DOHH2 (cell line): ENCODE measurements around the gene ASMTL.

Experiments used
- H3F3A ChIP-seq: fragments of 200-600 bp; sonication (generic), shearing (Covaris generic); 2 replicates; pipeline ENCODE4 v1.6.0; 2016; ENCODE audit warnings: antibody characterized with exemption, mild to moderate bottlenecking; ENCODE audit not compliant: control insufficient read depth, insufficient read depth
- H3K27ac ChIP-seq: fragments of 200-600 bp; sonication (generic); 2 replicates; pipeline ENCODE4 v1.5.1; 2014; ENCODE audit warnings: low read depth, mild to moderate bottlenecking, low read length, moderate library complexity
- H3K27me3 ChIP-seq: fragments of 200-600 bp; sonication (generic); 2 replicates; pipeline ENCODE4 v1.6.1; 2014; ENCODE audit warnings: mild to moderate bottlenecking, low read length, mixed read lengths; ENCODE audit not compliant: control insufficient read depth
- H3K36me3 ChIP-seq: fragments of 200-600 bp; sonication (generic); 2 replicates; pipeline ENCODE4 v1.6.1; 2014; ENCODE audit warnings: mild to moderate bottlenecking, low read length, moderate library complexity, mixed read lengths; ENCODE audit not compliant: control insufficient read depth
- H3K4me1 ChIP-seq: fragments of 200-600 bp; sonication (generic); 2 replicates; pipeline ENCODE4 v1.6.1; 2014; ENCODE audit warnings: mild to moderate bottlenecking, low read length, mixed read lengths; ENCODE audit not compliant: control insufficient read depth
- H3K4me2 ChIP-seq: fragments of 200-600 bp; sonication (generic); 2 replicates; pipeline ENCODE4 v1.6.0; 2014; ENCODE audit warnings: mild to moderate bottlenecking, low read length, moderate library complexity
- H3K4me3 ChIP-seq: fragments of 200-600 bp; sonication (generic); 2 replicates; pipeline ENCODE4 v1.5.1; 2014; ENCODE audit warnings: mild to moderate bottlenecking, low read length, mixed read lengths
- H3K79me2 ChIP-seq: fragments of 200-600 bp; sonication (generic); 2 replicates; pipeline ENCODE4 v1.6.1; 2014; ENCODE audit warnings: mild to moderate bottlenecking, low read length, mixed read lengths; ENCODE audit not compliant: control insufficient read depth
- H3K9me2 ChIP-seq: fragments of 200-600 bp; sonication (generic); replicated peaks from 2 replicates; pipeline ENCODE4 v1.6.1; 2014; ENCODE audit warnings: mild to moderate bottlenecking, low read length, mixed read lengths; ENCODE audit not compliant: control insufficient read depth
- H3K9me3 ChIP-seq: fragments of 200-600 bp; sonication (generic); 2 replicates; pipeline ENCODE4 v1.6.1; 2014; ENCODE audit warnings: antibody characterized with exemption, low read length, mixed read lengths; ENCODE audit not compliant: control insufficient read depth, insufficient read depth
- H4K20me1 ChIP-seq: fragments of 200-600 bp; sonication (generic); 2 replicates; pipeline ENCODE4 v1.6.0; 2014; ENCODE audit warnings: low read depth, mild to moderate bottlenecking, antibody characterized with exemption, low read length, moderate library complexity; ENCODE audit not compliant: control insufficient read depth, insufficient read depth
- CTCF ChIP-seq: fragments of 200-600 bp; sonication (generic); IDR thresholded peaks from one replicate; pipeline ENCODE4 v1.5.1; 2014; ENCODE audit warnings: antibody characterized with exemption, mild to moderate bottlenecking, low read depth, low read length; ENCODE audit not compliant: poor library complexity, severe bottlenecking
- EZH2phosphoT487 ChIP-seq: fragments of 200-600 bp; sonication (generic); IDR thresholded peaks from 2 replicates; pipeline ENCODE4 v1.6.1; 2017; ENCODE audit warnings: borderline replicate concordance, mild to moderate bottlenecking, antibody characterized with exemption, low read length, moderate library complexity, mixed read lengths

The ASMTL gene

GRCh38 chrX:1464041-1464970, 11.6 kb upstream of the ASMTL start:
- peaks cover 21% of the 10 kb centered on the region for H4K20me1 ChIP-seq
- peaks cover 61% of the 10 kb centered on the region for H3K36me3 ChIP-seq
- peaks cover 45% of the 10 kb centered on the region for H3K79me2 ChIP-seq
- H3K4me3 ChIP-seq: no peak overlapping the region
- TF ChIP-seq EZH2phosphoT487: no peak
- H3K9me2 ChIP-seq: no peaks in the 10 kb centered on the region
- no peaks in the 10 kb centered on the region for H3K27me3 ChIP-seq
- peaks cover 44% of the 10 kb centered on the region for H3F3A ChIP-seq
- H3K4me2 ChIP-seq: no peak overlapping the region
- peaks cover 58% of the 10 kb centered on the region for H3K4me1 ChIP-seq
- H3K27ac ChIP-seq: no peak overlapping the region
- H3K9me3 ChIP-seq: no peaks in the 10 kb centered on the region

GRCh38 chrX:1463581-1463980, 10.9 kb upstream of the ASMTL start:
- peaks cover 58% of the 10 kb centered on the region for H3K4me1 ChIP-seq
- H4K20me1 ChIP-seq: peaks cover 21% of the 10 kb centered on the region
- H3K79me2 ChIP-seq: peaks cover 42% of the 10 kb centered on the region
- no peaks in the 10 kb centered on the region for H3K27me3 ChIP-seq
- TF ChIP-seq EZH2phosphoT487 (no peak), CTCF (no peak)
- H3K9me3 ChIP-seq: no peaks in the 10 kb centered on the region
- peaks cover 57% of the 10 kb centered on the region for H3K36me3 ChIP-seq
- H3K4me3 ChIP-seq: no peak overlapping the region
- H3F3A ChIP-seq: peaks cover 41% of the 10 kb centered on the region
- no peaks in the 10 kb centered on the region for H3K9me2 ChIP-seq
- no peak overlapping the region for H3K4me2 ChIP-seq
- no peak overlapping the region for H3K27ac ChIP-seq

GRCh38 chrX:1462596-1463251, 10.0 kb upstream of the ASMTL start:
- H3K9me3 ChIP-seq: no peaks in the 10 kb centered on the region
- H3K9me2 ChIP-seq: no peaks in the 10 kb centered on the region
- no peaks in the 10 kb centered on the region for H3K27me3 ChIP-seq
- peaks cover 34% of the 10 kb centered on the region for H3F3A ChIP-seq
- peaks cover 51% of the 10 kb centered on the region for H3K36me3 ChIP-seq
- H4K20me1 ChIP-seq: peaks cover 21% of the 10 kb centered on the region
- TF ChIP-seq EZH2phosphoT487 (no peak), CTCF (no peak)
- H3K27ac ChIP-seq: no peak overlapping the region; the same call in 1 of the 2 replicates
- H3K79me2 ChIP-seq: peaks cover 36% of the 10 kb centered on the region
- H3K4me1 ChIP-seq: peaks cover 58% of the 10 kb centered on the region
- H3K4me3 ChIP-seq: no peak overlapping the region
- no peak overlapping the region for H3K4me2 ChIP-seq
